ENCODE data around the gene TMEM63A. TPM values are rescaled to one million over a fixed set of nuclear protein-coding genes. Genes with fewer than 3 reads are reported as not detected.

The TMEM63A gene
- total RNA-seq, 4 donors from 2014 or later = 6.3 to 19.5 (median 10.6) TPM

DNA sequence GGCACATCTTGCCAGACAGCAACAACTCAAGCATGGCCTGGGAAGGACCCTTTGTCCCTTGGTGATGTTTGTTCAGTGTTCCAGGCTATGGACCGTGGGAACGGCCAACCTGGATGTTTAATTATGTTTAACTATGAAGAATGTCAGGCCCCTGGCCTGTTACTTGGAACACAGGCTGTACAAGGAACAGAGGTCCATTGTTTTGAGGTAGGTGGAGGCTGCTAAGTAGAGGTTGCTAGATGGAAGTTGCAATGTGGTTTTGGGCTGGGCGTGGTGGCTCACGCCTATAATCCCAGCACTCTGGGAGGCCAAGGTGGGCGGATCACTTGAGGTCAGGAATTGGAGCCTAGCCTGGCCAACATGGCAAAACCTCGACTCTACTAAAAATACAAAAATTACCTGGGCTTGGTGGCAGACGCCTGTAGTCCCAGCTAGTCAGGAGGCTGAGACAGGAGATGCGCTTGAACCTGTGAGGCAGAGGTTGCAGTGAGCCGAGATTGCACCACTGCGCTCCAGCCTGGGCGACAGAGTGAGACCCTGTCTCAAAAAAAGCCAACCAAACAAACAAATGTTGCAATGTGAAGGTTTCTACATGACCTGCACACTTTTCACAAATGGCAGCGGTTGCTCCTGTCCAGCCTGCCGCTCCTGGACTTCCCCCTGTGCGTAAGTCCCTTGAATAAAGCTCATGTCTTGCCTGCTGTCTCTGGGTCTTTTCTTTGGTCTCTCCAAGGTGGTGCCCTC, 9.2 kb upstream of the TMEM63A start:
- no peak for ATAC-seq
- H3K9me3 ChIP-seq = no peaks in the 10 kb centered on the region
- DNase-seq = no peak
- no peak overlapping the region for H3K4me3 ChIP-seq
- no peaks in the 10 kb centered on the region for H3K27me3 ChIP-seq
- in situ Hi-C loops (cut with MboI; ENCODE audit: low sequenced_read_pairs in 4 of 4) (no loop called here), intact Hi-C loops (cut with DNase I; ENCODE audit: low total_unique reads) (no loop called here)
- H3K36me3 ChIP-seq = no peaks in the 10 kb centered on the region
- no peaks in the 10 kb centered on the region for H3K4me1 ChIP-seq
- TF ChIP-seq, protein P1, sequence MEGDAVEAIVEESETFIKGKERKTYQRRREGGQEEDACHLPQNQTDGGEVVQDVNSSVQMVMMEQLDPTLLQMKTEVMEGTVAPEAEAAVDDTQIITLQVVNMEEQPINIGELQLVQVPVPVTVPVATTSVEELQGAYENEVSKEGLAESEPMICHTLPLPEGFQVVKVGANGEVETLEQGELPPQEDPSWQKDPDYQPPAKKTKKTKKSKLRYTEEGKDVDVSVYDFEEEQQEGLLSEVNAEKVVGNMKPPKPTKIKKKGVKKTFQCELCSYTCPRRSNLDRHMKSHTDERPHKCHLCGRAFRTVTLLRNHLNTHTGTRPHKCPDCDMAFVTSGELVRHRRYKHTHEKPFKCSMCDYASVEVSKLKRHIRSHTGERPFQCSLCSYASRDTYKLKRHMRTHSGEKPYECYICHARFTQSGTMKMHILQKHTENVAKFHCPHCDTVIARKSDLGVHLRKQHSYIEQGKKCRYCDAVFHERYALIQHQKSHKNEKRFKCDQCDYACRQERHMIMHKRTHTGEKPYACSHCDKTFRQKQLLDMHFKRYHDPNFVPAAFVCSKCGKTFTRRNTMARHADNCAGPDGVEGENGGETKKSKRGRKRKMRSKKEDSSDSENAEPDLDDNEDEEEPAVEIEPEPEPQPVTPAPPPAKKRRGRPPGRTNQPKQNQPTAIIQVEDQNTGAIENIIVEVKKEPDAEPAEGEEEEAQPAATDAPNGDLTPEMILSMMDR (IDR thresholded peaks at IDR 0.05 in 4 of 5, conservative IDR thresholded peaks at IDR 0.05 in 1 of 5) = no peak
- TF ChIP-seq POLR2A (IDR thresholded peaks at IDR 0.05) = no peak
- no peak overlapping the region for H3K27ac ChIP-seq

DNA sequence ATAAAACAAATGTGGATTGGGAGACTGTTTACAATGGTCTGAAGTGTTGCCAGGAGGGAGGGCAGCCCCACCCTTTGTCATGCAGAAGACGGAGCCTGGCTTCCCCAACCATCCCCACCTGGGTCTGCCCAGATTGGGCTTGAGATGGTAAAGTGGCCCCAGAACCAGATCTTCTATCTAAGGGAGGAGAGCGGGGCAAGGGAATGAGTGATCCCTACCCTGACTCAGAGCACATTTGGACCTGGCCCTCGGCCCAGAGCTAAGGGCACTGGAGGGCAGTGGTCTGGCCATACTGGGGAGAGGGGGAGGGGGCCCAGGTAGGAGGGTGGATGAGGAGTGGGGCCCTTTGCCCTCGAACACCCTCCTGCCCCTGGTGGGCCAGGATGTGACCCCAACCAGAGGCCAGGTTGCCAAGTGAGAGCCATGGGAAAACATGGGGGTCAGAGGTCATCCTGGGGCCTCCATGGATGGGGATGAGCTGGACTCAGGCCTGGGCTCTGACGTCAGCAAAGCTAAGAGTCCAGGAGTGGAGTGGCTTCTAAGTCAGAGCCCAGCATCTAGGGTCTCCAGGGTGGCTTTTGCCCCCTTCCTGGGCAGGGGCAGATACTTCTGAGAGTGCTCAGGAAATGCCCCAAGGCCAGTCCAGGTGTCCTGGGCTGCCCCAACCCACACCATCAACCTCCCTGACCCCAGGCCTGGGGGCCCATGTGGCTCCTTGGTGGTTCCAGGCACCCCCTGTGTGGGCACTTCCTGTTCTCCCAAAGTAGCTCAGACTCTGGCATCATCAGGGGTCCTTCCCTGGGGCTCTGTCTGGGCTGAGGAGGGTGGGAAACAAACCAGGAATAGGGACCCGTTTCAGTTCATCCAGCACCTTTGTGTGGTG, 8.4 kb upstream of the TMEM63A start:
- no peak overlapping the region for H3K27ac ChIP-seq
- H3K9me3 ChIP-seq = no peaks in the 10 kb centered on the region
- H3K4me3 ChIP-seq = no peak overlapping the region
- H3K27me3 ChIP-seq = no peaks in the 10 kb centered on the region
- in situ Hi-C loops (cut with MboI; ENCODE audit: low sequenced_read_pairs in 4 of 4) (no loop called here), intact Hi-C loops (cut with DNase I; ENCODE audit: low total_unique reads) (no loop called here)
- H3K36me3 ChIP-seq = no peaks in the 10 kb centered on the region
- no peak for TF ChIP-seq POLR2A (IDR thresholded peaks at IDR 0.05)
- TF ChIP-seq, protein P1 (IDR thresholded peaks at IDR 0.05 in 4 of 5, conservative IDR thresholded peaks at IDR 0.05 in 1 of 5) = no peak
- ATAC-seq (no peak), DNase-seq (no peak)
- no peaks in the 10 kb centered on the region for H3K4me1 ChIP-seq

DNA sequence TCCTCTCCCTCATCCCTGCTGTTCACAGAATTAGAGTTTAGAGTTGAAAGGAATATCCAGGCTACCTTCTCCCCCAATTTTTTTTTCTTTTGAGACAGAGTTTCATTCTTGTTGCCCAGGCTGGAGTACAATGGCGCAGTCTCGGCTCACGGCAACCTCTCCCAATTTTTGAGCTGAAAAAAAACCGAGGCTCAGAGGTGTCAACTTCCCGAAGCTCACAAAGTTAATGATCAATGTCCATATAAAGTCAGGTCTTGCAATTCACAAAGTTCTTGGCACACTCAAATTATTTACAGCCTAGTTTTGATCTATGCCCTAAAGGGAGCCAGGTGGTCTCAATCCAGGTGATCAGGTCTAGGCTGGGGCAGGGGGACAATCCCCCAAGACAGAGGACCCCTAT, 7.6 kb upstream of the TMEM63A start:
- ATAC-seq (no peak), DNase-seq (no peak)
- no peaks in the 10 kb centered on the region for H3K36me3 ChIP-seq
- no peaks in the 10 kb centered on the region for H3K27me3 ChIP-seq
- intact Hi-C loops (cut with DNase I; ENCODE audit: low total_unique reads) (loop anchor here (10.0 kb wide), 1 partner anchor 85 kb away; no protein-coding TSS in a partner anchor), in situ Hi-C loops (cut with MboI; ENCODE audit: low sequenced_read_pairs in 4 of 4) (no loop called here)
- no peak for TF ChIP-seq POLR2A (IDR thresholded peaks at IDR 0.05)
- TF ChIP-seq, protein P1 (IDR thresholded peaks at IDR 0.05 in 4 of 5, conservative IDR thresholded peaks at IDR 0.05 in 1 of 5) = no peak
- H3K9me3 ChIP-seq = no peaks in the 10 kb centered on the region
- no peaks in the 10 kb centered on the region for H3K4me1 ChIP-seq
- H3K27ac ChIP-seq = no peak overlapping the region
- H3K4me3 ChIP-seq = no peak overlapping the region

DNA sequence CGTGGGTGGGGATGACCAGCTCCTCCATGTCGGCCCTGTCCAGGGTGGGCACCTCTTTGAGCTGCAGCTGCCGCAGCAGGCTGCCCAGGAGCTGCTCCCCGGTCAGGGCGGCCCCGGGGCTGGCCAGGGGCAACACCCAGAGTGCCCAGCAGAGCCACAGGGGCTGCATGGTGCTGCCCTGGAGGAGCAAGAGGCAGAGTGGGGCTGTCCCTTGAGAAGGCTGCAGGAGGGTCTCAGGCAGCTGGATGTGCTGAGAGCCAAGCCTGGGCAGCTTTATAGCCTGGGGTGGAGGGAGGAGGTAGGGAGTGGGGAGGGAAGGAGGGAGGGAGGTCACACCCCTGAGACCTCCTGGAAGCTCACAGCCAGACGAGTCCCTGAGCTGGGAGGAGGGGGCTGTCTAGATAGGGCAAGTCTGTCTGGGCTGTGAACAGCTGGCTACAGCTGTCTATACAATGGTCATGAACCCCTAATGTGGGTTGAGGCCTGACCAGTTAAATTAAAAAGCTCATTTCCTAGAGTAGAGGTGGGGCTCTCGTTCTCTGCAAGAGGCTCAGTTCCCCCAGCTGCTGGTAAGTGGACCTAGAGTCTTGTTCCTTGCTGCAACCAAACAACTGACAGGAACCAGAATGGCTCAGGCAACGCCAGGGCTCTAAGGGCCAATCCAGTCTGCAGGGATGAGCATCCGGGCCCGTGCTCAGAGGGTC, 6.9 kb upstream of the TMEM63A start, which contains the start of gene LEFTY1:
LEFTY1 (minus strand) TSS at position 249 of the 704 bp plus-strand sequence; CDS start at position 169, 80 bp downstream.
- no peaks in the 10 kb centered on the region for H3K36me3 ChIP-seq
- no peaks in the 10 kb centered on the region for H3K9me3 ChIP-seq
- no peaks in the 10 kb centered on the region for H3K4me1 ChIP-seq
- in situ Hi-C loops (cut with MboI; ENCODE audit: low sequenced_read_pairs in 4 of 4) = no loop called here
- ATAC-seq (no peak), DNase-seq (no peak)
- no peak for TF ChIP-seq POLR2A (IDR thresholded peaks at IDR 0.05)
- TF ChIP-seq, protein P1 (IDR thresholded peaks at IDR 0.05 in 4 of 5, conservative IDR thresholded peaks at IDR 0.05 in 1 of 5) = no peak
- intact Hi-C loops (cut with DNase I; ENCODE audit: low total_unique reads) = loop anchor here (10.0 kb wide), 1 partner anchor 86 kb away; no protein-coding TSS in a partner anchor
- no peak within 1 kb of the TSS for H3K4me3 ChIP-seq
- H3K27ac ChIP-seq = no peak within 1 kb of the TSS
- no peaks in the 10 kb centered on the region for H3K27me3 ChIP-seq
